Measurements from ENCODE around the gene DPY19L3.
"Not testable (repeated sequence)": the region's sequence is repeated elsewhere in the genome, so short reads cannot be mapped to it uniquely, and the experiment has no call there.

The DPY19L3 gene

GRCh38 chr19:32405431-32406160 is at the start of gene DPY19L3:
Gene DPY19L3 (plus strand): TSS chr19:32405770. CDS start chr19:32408254, 2,484 bp downstream.
- peak; percentile 97 for DNase-seq

- no peak for DNase-seq
These were observed 47.9 kb upstream of the DPY19L3 start for GRCh38 chr19:32357720-32358119.

- peak; percentile 59 for DNase-seq
These were observed 47.2 kb upstream of the DPY19L3 start for GRCh38 chr19:32358321-32358720.

- no peak for DNase-seq
These were observed 46.0 kb upstream of the DPY19L3 start for GRCh38 chr19:32359581-32359980.

GRCh38 chr19:32361574-32362317 is 43.8 kb upstream of the DPY19L3 start:
- DNase-seq = no peak

- DNase-seq = no peak
These were observed 43.3 kb upstream of the DPY19L3 start for GRCh38 chr19:32362318-32362691.

- DNase-seq = no peak
These were observed 42.4 kb upstream of the DPY19L3 start for GRCh38 chr19:32363175-32363574.

GRCh38 chr19:32363632-32364031 is 41.9 kb upstream of the DPY19L3 start:
- no peak for DNase-seq

GRCh38 chr19:32364040-32364439 is 41.5 kb upstream of the DPY19L3 start:
- no peak for DNase-seq

GRCh38 chr19:32367063-32367462 is 38.5 kb upstream of the DPY19L3 start:
- DNase-seq = no peak

- no peak for DNase-seq
These were observed 37.5 kb upstream of the DPY19L3 start for GRCh38 chr19:32367948-32368536.

- DNase-seq = no peak
These were observed 36.8 kb upstream of the DPY19L3 start for GRCh38 chr19:32368787-32369186.

- DNase-seq = no peak
These were observed 32.6 kb upstream of the DPY19L3 start for GRCh38 chr19:32372726-32373517.

- DNase-seq = peak; percentile 76
These were observed 31.8 kb upstream of the DPY19L3 start for GRCh38 chr19:32373585-32374295.

- DNase-seq = not testable (repeated sequence)
These were observed 31.2 kb upstream of the DPY19L3 start for GRCh38 chr19:32374362-32374761.

- DNase-seq = peak; percentile 7
These were observed 28.5 kb upstream of the DPY19L3 start for GRCh38 chr19:32377088-32377487.

- DNase-seq = no peak
These were observed 25.3 kb upstream of the DPY19L3 start for GRCh38 chr19:32380269-32380668.

- peak; percentile 78 for DNase-seq
These were observed 17.7 kb upstream of the DPY19L3 start for GRCh38 chr19:32387701-32388392.

- DNase-seq = peak; percentile 43
These were observed 17.1 kb upstream of the DPY19L3 start for GRCh38 chr19:32388393-32388855.

- DNase-seq = no peak
These were observed 12.7 kb upstream of the DPY19L3 start for GRCh38 chr19:32392901-32393300.

GRCh38 chr19:32396046-32396652 is 9.4 kb upstream of the DPY19L3 start:
- no peak for DNase-seq

Measured in NCI-H69 (cell line).